ENCODE measurements around the gene E4F1.

The E4F1 gene

GRCh38 chr16:2213817-2214718 is 9.3 kb upstream of the E4F1 start:
- TF ChIP-seq CTCF (conservative IDR thresholded peaks at IDR 0.05): no peak
- peak overlapping the region; percentile 75 for H3K27ac ChIP-seq

- H3K27ac ChIP-seq: peak within 1 kb of the TSS; percentile 83
- TF ChIP-seq CTCF (conservative IDR thresholded peaks at IDR 0.05): no peak
Measured at GRCh38 chr16:2214719-2214968, 8.7 kb upstream of the E4F1 start, which contains the start of gene PGP. Gene PGP (minus strand): TSS chr16:2214840. CDS start chr16:2214777, 63 bp downstream.

- H3K27ac ChIP-seq: peak overlapping the region; percentile 83
- no peak for TF ChIP-seq CTCF (conservative IDR thresholded peaks at IDR 0.05)
Measured at GRCh38 chr16:2216330-2216729, 7.1 kb upstream of the E4F1 start.

- TF ChIP-seq CTCF (conservative IDR thresholded peaks at IDR 0.05): no peak
- peak overlapping the region; percentile 80 for H3K27ac ChIP-seq
Measured at GRCh38 chr16:2223942-2224486, 623 bp downstream of the E4F1 start.

GRCh38 chr16:2226245-2226793 is 2.9 kb downstream of the E4F1 start:
- TF ChIP-seq CTCF (conservative IDR thresholded peaks at IDR 0.05): no peak
- peak overlapping the region; percentile 26 for H3K27ac ChIP-seq

- H3K27ac ChIP-seq: peak overlapping the region; percentile 26
- TF ChIP-seq CTCF (conservative IDR thresholded peaks at IDR 0.05): no peak
Measured at GRCh38 chr16:2226918-2227317, 3.5 kb downstream of the E4F1 start.

- TF ChIP-seq CTCF (conservative IDR thresholded peaks at IDR 0.05): no peak
- no peak overlapping the region for H3K27ac ChIP-seq
Measured at GRCh38 chr16:2228161-2228824, 4.9 kb downstream of the E4F1 start.
